Right atrium auricular region (tissue), 2 donors: ENCODE data around the gene STC2. TPM values are rescaled to one million over a fixed set of nuclear protein-coding genes. Genes with fewer than 3 reads are reported as not detected.

Source experiments
- DNase-seq: peaks from one replicate; pipeline ENCODE4 v3.0.0-alpha.2; 2019; ENCODE audit warnings: low spot score
- H3K27ac ChIP-seq, 2 donors: fragments of 200-600 bp; sonication (generic); 1 replicate in 1 of 2; 2 replicates in 1 of 2; pipeline ENCODE4 v1.5.1; 2016 to 2019
- H3K27me3 ChIP-seq, 2 donors: fragments of 200-600 bp; sonication (generic); one replicate each; pipeline versions ENCODE4 v1.5.1 to v1.6.0; 2017 to 2019
- H3K36me3 ChIP-seq: fragments of 200-600 bp; sonication (generic); one replicate; pipeline ENCODE4 v1.5.1; 2016
- H3K4me1 ChIP-seq, 2 donors: fragments of 200-600 bp; sonication (generic); one replicate each; pipeline versions ENCODE4 v1.5.1 to v1.6.0; 2017 to 2019
- H3K4me3 ChIP-seq, 2 donors: fragments of 200-600 bp; sonication (generic); 1 replicate in 1 of 2; 2 replicates in 1 of 2; pipeline ENCODE4 v1.5.1; 2017 to 2019; ENCODE audit warnings: mild to moderate bottlenecking in 1 of 2, moderate library complexity in 1 of 2
- H3K9me3 ChIP-seq, 2 donors: fragments of 200-600 bp; sonication (generic); one replicate each; pipeline ENCODE4 v1.5.1; 2019
- CTCF ChIP-seq, 2 donors: fragments of 200-600 bp; sonication (generic); IDR thresholded peaks; one replicate each; pipeline ENCODE4 v1.5.1; 2019; ENCODE audit warnings: antibody characterized with exemption in 2 of 2
- total RNA-seq, 2 donors: library from RNA; depleted of rRNA; stranded (reverse); fragments of >200 nt; gene quantifications; one replicate each; pipeline ENCODE4 v1.1.0, GENCODE V29; 2016

STC2 gene
- total RNA-seq, 2 donors from 2014 or later: 16.0 to 16.1 TPM

GRCh38 chr5:173309731-173310130, 18.5 kb downstream of the STC2 start:
- H3K27me3 ChIP-seq: no peaks in the 10 kb centered on the region
- no peak for TF ChIP-seq CTCF (IDR thresholded peaks at IDR 0.05)

GRCh38 chr5:173308226-173308625, 20.0 kb downstream of the STC2 start:
- DNase-seq: no peak
- H3K4me3 ChIP-seq: no peak overlapping the region
- no peak for TF ChIP-seq CTCF (IDR thresholded peaks at IDR 0.05)
- peaks cover 0 to 4% of the 10 kb centered on the region in 2 donors for H3K9me3 ChIP-seq
- no peaks in the 10 kb centered on the region for H3K27me3 ChIP-seq
- peaks cover 0 to 22% of the 10 kb centered on the region in 2 donors for H3K4me1 ChIP-seq
- no peak overlapping the region for H3K27ac ChIP-seq
- H3K36me3 ChIP-seq: no peaks in the 10 kb centered on the region

More at GRCh38 chr5:173309731-173310130, 18.5 kb downstream of the STC2 start:
- Histone ChIP-seq H3K4me3 (no peak overlapping the region), H3K27ac (no peak overlapping the region), H3K4me1 (peaks cover 0 to 16% of the 10 kb centered on the region in 2 donors), H3K36me3 (no peaks in the 10 kb centered on the region), H3K9me3 (peaks cover 0 to 4% of the 10 kb centered on the region in 2 donors)
- DNase-seq: no peak

GRCh38 chr5:173307695-173308094, 20.5 kb downstream of the STC2 start:
- no peak for DNase-seq
- H3K27ac ChIP-seq: no peak overlapping the region
- H3K9me3 ChIP-seq: peaks cover 0 to 4% of the 10 kb centered on the region in 2 donors
- H3K4me1 ChIP-seq: peaks cover 0 to 22% of the 10 kb centered on the region in 2 donors
- no peak overlapping the region for H3K4me3 ChIP-seq
- no peaks in the 10 kb centered on the region for H3K27me3 ChIP-seq
- no peaks in the 10 kb centered on the region for H3K36me3 ChIP-seq
- no peak for TF ChIP-seq CTCF (IDR thresholded peaks at IDR 0.05)

GRCh38 chr5:173306695-173307094, 21.5 kb downstream of the STC2 start:
- TF ChIP-seq CTCF (IDR thresholded peaks at IDR 0.05): no peak
- Histone ChIP-seq H3K36me3 (no peaks in the 10 kb centered on the region), H3K4me1 (peaks cover 0 to 22% of the 10 kb centered on the region in 2 donors), H3K27me3 (no peaks in the 10 kb centered on the region), H3K4me3 (no peak overlapping the region), H3K9me3 (peaks cover 0 to 4% of the 10 kb centered on the region in 2 donors), H3K27ac (no peak overlapping the region)
- DNase-seq: no peak

- Histone ChIP-seq H3K27me3 (no peaks in the 10 kb centered on the region), H3K4me1 (peaks cover 0 to 5% of the 10 kb centered on the region in 2 donors), H3K27ac (no peak overlapping the region), H3K4me3 (no peak overlapping the region), H3K36me3 (no peaks in the 10 kb centered on the region), H3K9me3 (peaks cover 0 to 4% of the 10 kb centered on the region in 2 donors)
- no peak for DNase-seq
- no peak for TF ChIP-seq CTCF (IDR thresholded peaks at IDR 0.05)
Measured at GRCh38 chr5:173304591-173304988, 23.6 kb downstream of the STC2 start.
